NCI-H2196 (cell line): Measurements from ENCODE around the gene GPR155.
"Not testable (repeated sequence)": the region's sequence is repeated elsewhere in the genome, so short reads cannot be mapped to it uniquely, and the experiment has no call there.

Experiments used
- DNase-seq: peaks from one replicate; lab custom pipeline; 2025; ENCODE audit not compliant: unreplicated experiment; lab: John Stamatoyannopoulos, UW

GPR155 gene

DNA sequence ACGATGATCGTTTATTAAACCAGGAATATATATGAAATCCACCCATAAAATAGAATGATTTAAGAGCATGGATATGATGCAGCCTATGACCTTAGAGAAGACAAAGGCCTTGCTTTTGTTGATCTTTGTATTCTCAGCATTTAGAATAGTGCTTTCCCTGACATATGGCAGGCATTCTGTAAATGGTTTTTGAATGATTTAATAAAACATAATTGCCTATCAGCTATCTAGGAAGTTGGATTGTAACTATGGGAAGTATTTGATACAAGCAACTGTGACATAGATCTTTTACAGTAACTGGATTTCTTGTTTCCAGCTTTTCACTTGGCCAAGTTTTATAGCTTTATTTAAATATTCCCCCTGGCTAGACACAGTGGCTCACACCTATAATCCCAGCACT lies 5.1 kb upstream of the GPR155 start:
- DNase-seq = no peak

DNA sequence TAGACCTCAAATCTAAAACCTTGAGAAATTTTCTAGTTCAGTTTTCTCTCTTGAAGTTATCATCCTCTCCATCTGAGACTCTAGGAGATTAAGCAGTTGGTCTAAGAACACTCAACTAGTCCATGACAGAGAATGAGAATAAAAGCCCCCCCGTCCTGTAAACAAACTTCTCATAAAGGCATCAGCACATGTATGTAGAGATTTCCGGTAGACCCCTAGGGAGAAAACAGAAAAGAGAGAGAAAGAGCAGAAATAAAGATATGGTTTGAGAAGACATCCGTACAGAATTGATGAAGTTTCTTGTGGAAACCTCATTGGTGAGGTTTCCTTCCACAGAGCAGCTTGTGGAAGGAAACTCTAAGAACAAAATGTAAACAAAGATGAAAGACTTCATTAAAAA lies 3.2 kb upstream of the GPR155 start:
- DNase-seq = no peak

DNA sequence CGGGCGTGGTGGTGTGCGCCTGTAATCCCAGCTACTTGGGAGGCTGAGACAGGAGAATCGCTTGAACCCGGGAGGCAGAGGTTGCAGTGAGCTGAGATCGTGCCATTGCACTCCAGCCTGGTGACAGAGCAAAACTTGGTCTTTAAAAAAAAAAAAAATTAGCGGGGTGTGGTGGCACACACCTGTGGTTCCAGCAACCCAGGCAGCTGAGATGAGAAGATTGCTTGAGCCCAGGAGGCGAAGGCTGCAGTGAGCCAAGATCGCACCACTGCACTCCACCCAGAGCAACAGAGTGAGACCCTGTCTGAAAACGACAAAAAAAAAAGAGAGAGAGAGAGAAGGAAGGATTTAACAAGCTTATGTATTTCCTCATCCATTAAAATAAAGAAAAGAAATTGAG lies 2.7 kb upstream of the GPR155 start:
- DNase-seq = not testable (repeated sequence)

DNA sequence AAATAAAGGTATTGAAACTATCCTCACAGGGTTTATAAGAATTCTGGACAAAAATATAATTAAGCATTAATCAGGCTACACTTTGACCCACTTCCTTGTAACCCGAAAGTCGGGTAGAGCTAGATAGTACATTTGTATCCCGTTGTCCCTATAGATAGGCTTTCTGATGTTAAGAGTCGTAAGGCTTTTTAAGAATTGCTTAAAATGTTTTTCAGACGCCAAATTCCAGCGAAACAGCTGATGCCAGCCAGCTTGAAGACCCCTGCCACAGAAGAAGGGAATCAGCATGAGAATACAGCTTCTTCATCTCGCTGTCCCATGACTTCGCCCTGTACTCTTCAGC lies 962 bp upstream of the GPR155 start:
- DNase-seq = no peak

DNA sequence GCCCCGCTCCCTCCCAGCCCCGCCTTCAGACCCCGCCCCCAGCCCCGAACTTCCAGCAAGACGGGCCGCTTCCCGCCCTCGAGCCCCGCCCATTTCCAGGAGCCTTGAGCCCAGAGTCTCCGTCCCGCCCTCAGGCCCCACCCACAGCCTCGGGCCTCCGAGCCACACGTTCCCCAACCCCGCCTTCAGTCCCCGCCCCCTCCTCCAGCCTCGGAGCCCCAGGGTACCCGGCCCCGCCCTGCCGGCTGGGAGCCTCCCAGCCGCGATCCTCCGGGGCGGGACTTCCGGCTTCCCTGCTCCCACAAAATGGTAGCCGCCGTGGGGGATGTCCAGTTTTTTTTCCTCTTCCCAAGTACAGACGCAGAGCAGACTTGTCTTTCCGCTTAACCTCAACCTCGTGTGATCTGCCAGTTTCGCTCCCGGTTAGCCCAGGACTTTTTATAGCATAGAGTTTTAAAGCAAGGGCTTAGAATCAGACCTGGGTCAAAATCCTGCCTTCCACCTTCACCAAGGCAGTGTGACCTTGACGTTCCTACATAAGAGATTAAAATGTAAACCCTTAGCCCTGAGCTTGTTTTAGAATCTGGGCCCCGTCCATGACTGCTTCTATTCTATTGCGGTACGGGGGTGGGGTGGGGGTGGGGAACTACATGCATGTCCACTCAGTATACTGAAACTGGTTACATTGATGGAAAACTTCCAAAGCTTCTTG lies 435 bp upstream of the GPR155 start:
- DNase-seq = peak; percentile 98

DNA sequence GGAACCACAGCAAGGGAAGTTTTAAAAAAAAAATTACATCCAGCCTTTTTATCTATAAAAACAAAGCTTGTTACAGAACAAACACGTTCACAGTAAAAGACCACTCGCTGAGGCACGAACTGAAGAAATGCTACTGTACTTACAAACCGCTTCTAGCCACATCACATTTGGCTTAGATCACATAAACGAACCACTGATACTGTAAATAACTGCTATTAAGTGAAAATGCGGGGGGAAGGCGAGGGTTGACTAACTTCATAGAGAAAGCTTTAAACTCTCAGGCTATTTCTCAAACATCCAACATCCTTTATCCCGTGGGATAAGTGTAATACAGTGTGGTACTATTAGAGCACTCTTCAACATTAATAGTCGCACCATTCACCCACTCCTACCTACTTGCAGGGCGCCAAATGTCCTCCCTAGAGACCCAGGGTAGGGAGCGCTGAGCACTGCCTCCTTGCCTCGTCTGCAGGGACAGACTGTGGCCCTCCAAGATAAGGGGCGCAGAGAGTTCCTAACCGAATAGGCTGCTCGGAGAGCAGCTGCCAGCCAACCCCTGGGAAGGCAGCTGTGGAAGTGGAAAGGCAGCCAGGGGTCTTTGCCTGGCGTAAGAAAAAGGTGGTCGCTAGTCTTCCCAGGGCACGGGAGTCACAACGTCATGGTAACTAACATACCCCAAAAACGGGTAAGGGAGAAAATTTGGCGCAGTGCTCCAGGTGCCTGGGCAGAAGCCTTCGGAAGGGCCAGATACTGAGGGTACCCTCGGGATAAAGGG lies 854 bp downstream of the GPR155 start:
- DNase-seq = no peak

DNA sequence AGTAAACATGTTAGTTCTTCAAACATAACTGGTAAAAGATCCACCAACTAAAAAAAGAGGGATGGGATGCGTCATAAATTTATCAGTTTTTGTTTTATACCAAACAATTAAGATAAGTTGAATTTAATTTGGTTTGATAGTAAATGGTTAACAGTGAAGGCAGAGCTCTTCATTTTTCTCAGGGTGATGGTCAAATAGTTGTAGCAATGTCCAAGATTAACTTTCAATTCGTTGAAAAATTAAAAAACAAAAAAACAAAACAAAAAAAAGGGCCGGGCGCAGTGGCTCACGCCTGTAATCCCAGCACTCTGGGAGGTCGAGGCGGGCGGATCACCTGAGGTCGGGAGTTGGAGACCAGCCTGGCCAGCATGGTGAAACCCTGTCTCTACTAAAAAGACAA lies 1.8 kb downstream of the GPR155 start:
- DNase-seq = not testable (repeated sequence)

DNA sequence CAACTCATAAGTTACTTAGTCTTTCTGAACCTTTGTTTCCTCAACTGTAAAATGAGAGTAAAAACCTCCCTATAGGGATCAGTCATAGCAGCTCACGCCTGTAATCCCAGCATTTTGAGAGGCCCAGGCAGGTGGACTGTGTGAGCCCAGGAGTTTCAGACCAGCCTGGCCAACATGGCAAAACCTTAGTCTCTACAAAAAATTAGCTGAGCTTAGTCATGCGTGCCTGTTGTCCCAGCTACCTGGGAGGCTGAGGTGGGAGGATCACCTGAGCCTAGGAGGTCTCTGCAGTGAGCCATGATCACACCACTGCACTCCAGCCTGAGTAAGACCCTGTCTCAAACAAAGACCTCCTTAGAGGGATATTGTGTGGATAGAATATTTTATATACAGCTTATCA lies 2.3 kb downstream of the GPR155 start:
- no peak for DNase-seq

DNA sequence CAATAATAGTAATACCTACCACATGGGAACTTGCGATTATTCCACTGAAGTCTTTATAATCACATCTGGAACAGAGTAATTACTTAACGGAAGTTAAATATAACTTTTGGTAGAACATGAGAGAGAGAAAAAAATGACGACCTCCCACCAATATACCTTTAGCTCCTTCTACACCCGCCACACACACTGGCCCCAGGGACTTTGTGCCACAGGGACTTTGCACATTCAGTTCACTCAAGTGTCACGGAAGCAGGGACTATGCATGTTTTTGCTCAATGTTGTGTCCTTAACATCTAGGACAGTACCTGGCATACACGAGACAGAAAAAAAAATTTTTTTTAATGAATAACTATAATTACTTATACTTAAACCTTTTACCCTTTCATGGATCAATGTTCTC lies 4.0 kb downstream of the GPR155 start:
- no peak for DNase-seq

DNA sequence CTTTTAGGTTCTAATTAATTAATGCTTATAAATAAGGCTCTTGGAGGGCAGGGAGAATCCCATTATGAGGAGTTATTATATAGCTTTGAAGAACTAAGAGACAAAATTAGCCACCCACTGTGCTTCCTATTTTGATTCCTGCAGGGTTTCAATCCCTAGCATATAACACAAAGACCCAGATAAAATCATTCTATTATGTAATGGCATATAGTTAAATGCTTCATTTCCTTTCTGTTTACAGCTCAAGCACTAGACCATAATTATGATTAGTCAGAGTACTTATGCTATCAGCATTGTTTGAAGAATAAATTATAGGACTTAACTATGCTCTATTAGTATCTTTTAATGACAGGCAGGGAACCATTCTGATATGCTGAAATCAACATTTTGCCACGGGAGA lies 9.1 kb downstream of the GPR155 start:
- no peak for DNase-seq

DNA sequence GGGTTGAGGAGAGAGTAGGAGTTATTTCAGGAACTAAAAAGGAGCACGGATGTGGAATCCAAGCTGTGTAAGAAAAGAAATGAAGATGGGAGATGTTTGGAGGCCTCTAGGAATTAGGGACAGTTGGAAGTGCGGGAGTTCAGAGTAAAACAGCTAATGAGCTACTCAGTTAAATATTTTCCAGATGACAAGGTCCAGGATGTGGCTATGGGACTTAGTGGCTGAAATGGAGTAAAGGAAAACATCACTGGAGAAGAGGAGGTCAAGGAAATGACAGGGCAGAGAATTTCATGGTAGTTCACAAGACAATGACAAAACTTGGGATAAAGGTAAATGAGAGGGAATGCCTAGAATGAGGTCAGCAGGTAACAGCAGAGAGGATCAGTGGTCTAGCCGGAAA lies 13.0 kb downstream of the GPR155 start:
- DNase-seq = no peak

DNA sequence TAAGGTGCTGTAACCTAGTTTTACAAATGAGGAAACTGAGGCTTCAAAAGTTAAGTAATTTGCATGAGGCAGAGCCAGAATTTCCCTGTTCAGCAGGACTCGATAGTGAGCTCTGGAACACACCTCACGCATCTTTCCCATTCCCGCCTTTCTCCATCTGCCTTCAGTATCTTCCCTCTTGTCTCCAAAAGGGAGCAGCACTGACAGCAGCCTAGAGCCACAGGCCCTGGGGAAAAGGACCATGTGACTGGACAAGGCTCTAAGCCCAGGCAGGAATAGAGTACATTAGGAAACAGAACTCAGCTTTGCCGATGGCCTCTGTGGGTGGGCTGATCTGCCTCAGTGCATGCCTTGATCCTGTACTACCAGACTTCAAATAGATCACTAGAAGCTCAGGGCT lies 21.5 kb downstream of the GPR155 start:
- no peak for DNase-seq

DNA sequence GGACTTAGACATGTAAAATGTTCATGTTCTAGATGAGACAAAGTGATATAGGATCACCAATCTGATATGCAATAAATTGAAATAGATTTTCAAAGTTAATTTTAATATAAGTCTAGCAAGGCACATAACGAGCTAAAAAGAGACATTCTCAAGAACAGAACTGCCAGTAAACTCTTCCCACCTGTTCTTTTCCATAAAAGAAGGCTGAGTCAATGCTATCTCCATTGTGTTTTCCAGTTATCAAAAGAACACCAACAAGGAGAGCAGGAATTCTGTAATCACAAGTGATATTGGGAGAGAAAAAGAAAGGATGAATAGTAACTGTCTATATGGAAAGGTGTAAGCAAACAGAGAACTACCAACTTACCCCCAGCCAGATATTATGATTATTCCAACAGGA lies 25.6 kb downstream of the GPR155 start:
- DNase-seq = no peak

DNA sequence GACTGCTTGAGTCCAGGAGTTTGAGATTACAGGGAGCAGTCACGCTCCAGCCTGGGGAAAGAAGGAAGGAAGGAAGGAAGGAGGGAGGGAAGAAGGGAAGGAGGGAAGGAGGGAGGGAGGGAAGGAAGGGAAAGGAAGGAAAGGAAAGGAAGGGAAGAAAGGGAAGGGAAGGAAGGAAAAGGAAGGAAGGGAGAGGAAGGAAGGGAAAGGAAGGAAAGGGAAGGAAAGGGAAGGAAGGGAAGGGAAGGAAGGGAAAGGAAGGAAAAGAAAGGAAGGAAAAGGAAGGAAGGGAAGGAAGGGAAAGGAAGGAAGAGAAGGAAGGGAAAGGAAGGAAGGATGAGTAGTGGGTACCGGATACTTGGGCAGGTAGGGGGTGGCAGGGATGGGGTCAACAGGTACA lies 32.3 kb downstream of the GPR155 start:
- DNase-seq = no peak

DNA sequence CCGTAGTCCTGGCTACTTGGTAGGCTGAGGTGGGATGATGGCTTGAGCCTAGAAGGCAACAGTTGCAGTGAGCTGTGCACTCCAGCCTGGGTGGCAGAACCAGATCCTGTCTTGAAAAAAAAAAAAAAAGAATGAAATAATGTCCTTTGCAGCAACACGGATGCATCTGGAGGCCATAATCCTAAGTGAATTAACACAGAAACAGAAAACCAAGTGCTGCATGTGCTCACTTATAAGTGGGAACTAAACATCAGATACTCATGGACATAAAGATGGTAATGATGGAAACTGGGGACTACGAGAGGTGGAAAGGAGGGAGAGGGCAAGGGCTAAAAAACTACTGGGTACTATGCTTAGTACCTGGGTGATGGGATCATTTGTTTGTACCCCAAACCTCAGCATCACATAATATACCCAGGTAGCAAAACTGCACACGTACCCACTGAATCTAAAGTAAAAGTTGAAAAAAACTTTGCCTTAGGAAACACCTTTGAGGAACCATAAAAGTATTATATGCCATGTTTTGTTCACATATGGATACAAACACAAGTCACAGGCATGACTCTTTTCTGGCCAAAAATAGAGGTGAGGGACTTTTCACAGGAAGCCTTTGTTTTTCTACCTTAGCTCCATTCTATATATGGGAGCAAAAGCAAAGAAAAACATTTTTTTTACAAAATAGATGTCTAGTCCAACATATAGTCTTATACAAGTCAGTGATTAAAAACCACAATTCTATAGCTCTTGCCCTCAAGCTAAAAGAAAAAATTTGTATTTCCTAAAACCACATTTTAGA lies 36.6 kb downstream of the GPR155 start:
- DNase-seq = no peak

DNA sequence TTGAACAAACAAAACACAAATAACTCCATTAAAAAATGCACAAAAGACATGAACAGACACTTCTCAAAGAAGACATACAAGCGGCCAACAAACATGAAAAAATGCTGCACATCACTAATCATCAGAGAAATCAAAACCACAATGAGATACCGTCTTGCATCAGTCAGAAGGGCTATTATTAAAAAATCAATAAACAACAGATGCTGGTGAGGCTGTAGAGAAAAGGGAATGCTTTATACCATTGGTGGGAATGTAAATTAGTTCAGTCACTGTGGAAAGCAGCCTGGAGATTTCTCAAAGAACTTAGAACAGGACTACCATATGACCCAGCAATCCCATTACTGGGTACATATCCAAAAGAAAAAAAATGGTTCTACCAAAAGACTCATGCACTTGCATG lies 37.8 kb downstream of the GPR155 start:
- DNase-seq = no peak

DNA sequence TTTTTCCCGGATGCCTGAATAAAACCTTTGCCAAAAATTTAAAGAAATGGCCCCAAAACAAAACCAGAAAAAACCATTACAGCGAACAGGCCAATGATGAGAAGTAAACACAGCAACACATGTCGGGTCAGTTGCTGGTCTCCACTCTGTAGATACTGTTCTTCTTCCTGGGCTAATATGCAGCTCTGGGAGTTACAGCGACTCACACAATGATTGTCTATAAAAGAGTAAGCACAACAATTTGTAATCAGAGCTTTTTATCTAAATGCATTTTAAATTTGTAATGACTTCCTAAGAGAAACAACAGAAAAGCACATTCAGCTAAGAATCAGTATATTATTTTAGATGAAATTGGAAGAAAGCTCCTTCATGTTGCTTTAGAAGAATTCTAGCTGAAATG lies 40.3 kb downstream of the GPR155 start:
- no peak for DNase-seq

DNA sequence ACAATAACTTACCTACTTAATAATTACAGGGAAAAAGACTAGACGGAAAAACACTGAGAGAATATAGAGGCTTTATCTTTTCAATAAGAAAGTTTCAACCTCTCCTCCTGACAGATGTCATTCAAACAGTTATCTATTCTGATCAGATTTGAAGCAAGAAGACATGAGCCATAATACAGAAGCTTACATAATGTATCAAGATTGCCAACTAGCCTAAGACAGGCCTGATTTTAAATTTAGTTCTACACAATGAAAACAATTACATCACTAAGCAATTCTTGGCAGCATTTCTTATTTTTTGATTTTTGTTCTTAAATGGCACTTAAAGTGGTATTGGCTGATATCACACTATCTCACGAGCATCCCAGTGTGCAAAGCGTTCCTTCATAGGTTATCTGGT lies 41.6 kb downstream of the GPR155 start:
- DNase-seq = no peak

DNA sequence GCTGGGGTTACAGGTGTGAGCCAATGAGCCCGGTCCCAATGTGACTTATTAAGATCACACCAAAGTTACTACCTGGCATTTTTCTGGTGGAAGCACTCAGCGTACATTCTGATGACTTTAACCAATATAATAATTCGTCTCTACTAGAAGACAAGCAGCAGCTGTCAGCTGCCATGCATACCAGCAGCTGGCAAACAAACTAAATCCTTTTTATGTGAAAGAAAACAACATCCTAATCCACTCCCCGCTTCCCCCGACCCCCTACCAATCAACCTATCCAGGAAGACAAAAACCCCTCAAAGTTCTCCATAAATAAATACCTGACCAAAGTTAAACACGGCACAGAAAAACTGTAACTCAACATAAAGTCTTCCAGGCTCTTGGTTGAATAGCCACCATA lies 42.1 kb downstream of the GPR155 start:
- DNase-seq = no peak

DNA sequence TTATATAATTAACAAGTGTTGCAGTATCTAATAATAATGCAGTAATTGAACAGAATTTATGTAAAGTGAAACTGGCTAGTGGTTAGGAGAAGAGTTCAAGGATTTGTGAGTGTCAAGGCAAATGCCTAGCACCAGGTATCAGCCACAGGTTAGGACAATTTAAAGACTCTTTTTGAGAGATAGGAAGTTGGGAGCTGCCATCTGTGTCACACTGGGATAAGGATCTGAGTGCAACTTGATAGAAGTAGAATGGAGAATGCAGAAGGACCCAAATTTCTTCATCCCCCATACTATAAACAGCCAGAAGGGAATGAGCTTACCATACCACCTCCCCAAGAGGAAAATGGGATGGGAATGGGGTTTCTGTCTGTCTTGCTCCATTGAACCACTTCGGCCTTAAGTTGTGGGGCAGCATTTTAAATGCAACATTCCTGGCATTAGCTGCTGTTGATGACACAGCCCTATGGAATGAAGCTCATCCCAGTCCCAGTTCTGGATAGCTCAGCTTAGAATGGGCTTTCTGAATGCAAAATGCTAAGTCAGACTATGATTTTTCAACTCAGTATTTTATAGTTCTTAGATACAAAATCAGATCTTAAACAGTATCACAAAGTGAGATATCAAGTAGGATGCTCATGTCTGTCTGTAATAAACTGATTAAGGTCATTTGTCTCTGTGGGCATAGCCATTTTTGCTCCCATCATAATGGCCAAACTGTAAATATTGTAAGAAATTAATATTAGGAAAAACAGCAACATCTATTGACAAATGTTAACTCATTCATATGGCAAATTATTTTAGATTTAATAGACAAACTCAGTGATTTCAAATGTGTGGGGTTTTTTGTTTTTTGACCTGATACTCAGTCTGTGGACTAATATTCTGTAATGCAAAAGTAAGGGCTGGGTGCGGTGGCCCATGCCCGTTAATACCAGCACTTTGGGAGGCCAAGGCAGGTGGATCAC lies 44.0 kb downstream of the GPR155 start:
- no peak for DNase-seq

DNA sequence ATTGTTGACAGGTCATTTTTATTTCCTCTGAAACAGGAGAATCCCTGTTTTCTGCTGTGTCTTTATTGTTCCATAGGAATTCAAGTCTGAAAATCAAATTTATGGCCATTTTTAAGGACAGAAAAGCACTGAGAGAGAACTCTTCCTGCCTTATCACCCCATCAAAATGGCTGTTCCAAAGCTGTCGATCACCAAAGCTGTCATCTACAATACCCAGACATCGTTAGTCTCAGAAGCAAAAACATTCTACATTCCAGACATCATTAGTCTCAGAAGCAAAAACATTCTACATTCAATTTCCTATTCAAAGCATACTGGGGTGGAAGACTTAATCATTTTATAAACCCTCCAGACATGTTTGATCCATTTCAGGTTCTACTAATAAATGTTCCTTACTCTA lies 46.9 kb downstream of the GPR155 start:
- DNase-seq = no peak
